GM21423 (cell line): ENCODE data around the gene VAPB.
A peak's percentile ranks its signal among the peaks of the same experiment; 100 is the strongest.

Experiments
- ATAC-seq: cut with Tn5 transposase; IDR thresholded peaks from one replicate; pipeline ENCODE4 v1.9.1; 2021; ENCODE audit warnings: mild to moderate bottlenecking, moderate library complexity; ENCODE audit not compliant: unreplicated experiment

Gene VAPB

GRCh38 chr20:58458342-58459057 lies 69.5 kb downstream of the VAPB start:
- ATAC-seq, result peak; percentile 97

DNA sequence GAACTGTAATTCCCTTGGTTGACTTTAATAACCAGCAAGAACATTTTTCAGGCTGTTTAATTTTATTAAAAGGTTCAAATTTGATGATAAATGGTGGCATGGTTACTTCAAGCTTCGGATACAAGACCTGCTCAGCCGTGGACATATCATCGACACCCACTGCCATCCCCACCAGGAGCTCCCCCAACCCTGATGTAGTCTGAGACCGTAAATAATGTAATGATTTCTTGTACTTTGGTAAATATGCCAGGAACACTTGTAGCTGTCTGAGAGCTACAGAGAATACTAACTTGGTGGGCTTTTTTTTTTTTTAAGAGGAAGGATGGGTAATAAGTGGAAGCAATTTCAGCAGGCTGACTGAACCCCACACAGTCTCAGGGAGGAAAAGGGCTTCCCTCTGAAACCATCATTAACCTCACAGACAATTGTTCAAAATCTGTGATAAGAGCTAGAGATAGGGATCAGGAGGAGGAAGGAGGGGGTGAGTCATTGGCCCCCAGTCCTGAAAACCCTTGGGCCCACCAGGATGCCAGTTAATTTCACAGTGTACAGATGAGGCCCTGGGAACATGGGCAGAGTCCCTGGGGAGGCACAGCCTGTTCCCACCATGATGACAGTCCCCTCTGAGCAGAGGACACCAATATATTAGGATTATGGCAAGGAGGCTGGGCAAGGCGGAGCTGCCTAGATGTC lies 70.2 kb downstream of the VAPB start:
- ATAC-seq, result peak; percentile 16

DNA sequence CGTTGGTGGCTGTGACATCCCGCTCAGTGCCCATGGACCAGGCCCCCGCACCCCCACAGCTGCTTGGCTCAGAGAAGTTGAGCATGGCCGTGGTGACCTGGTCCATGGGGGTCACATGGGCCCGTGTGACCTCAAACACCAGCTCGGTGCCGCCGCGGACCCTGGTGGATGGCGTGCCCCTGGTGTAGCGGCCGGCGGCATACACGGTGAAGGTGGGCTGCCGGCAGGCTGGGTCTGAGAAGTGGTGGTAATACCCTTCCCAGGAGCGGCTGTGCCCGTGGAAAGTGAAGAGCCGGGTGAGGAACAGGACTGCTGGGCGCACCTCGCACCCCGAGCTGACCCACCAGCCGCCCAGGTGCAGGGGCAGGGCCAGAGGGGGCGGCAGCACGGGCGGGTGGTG lies 72.1 kb downstream of the VAPB start:
- ATAC-seq, result no peak

DNA sequence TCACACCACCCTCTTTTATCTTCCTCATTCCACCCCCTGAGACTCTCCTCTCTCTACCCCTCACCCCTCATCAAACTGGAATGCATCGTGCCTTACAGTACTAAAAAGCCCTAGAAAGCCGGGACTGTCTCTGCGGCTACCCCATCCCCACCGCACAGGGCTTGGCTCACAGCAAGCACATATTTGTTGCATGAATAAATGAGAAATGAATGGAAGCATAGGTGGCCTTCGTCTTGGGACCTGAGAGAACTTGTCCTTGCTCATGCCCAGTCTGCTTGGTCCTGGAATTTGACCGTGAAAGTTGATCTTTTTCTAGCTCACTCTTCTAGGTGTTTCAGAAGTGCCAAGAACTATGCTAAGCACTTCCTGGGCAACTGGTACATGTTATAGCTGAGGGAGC lies 72.9 kb downstream of the VAPB start:
- ATAC-seq, result no peak

DNA sequence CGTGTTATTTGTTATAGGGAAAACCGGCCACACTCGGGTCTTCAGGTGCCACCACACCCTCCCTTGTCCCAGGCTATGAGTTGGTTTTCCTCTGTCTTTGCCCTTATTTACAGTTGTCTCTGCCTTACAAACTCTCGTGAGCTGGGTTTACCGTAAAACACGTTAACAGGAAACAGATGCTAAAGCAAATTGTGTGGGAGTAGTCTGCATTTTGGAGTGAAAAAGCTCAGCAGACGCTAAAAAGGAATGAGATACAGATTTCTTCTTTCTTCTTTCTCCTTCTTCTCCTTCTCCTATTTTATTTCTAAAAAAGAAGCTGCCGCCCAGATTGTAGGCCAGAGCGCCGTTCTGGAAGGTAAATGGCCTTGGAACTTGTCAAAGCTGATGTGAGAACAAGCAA lies 74.2 kb downstream of the VAPB start:
- no peak for ATAC-seq

DNA sequence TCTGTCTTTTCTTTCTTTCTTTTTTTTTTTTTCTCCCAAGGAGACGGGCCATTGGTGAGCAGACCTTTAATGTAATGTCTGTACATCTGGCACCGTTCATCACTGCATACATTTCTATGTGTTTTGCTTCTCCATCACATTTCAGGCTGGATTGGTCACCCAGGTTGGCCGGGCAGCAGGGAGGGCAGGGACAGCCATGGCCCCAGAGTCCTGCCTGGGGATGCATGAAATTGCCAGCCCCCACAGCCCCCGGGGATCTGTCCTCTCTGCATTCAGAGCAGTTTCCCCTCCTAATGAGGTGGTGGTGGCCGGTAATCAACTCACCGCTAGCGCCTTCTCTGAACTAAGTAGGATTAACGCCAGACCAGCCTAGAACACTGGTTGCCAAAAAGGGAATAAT lies 75.8 kb downstream of the VAPB start:
- no peak for ATAC-seq

- ATAC-seq, result no peak
These were observed 77.2 kb downstream of the VAPB start for GRCh38 chr20:58466095-58466708.

GRCh38 chr20:58466729-58467571 lies 77.9 kb downstream of the VAPB start:
- ATAC-seq, result no peak

- ATAC-seq, result no peak
These were observed 78.8 kb downstream of the VAPB start for GRCh38 chr20:58467572-58468527.

DNA sequence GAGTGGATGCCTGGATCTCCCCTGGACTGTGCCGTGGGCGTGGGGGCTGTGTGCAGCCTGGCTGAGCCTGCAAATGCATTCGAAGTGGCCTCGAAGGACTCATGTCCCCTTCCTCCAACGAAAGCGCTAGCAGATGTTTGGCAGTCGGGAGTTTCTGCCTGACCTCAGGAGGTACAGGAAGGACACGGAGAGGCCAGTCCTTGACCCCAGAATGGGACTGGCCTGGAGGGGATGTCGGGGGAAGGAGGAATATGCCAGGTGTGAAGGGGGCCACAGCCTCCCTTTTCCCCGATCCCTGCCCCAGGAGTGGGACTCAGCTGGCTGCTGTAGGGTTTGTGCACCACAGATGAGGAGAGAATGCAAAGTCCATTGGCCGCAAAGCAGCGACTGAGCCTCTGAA lies 80.6 kb downstream of the VAPB start:
- ATAC-seq, result no peak

DNA sequence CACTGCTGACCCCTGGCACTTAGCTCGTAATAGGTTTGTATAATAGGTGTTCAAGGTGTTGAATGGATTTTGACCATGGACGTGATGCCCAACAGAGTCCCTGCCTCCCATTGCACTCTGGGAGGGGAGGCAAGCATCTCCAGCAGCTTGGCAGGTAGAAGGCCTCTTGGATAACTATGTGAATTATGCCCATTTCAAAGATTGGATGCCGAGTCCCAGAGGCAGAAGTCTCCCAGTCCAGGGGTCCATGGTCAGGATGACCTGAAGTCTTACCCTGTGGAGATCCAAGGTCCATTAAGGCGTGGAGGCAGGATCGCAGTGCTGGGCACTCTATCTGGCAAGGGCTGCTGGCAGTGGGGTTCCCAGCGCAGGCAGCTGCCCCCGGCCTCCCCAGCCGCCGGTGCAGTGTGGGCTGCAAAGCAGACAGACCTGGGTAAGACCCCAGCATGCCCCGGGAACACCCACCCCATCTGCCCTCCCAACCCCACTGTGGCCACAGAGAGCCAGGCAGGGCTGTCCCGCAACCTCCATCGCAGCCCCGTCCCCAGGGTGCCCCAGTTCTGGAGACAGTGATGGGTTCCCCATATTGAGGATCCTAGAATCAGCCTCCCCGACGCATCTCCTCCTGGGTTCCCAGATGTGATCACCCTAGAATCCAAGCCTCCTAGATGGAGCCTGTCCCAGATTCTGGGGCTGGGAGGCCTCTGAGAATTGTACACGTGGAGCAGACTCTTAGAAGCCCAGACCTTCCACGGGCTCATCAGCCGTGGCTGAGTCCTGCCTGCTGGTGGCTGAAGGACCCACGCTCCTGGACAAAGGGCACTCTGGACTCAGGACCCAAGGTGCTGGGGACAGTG lies 81.5 kb downstream of the VAPB start:
- ATAC-seq, result no peak

- no peak for ATAC-seq
These were observed 82.5 kb downstream of the VAPB start for GRCh38 chr20:58471193-58472164.

DNA sequence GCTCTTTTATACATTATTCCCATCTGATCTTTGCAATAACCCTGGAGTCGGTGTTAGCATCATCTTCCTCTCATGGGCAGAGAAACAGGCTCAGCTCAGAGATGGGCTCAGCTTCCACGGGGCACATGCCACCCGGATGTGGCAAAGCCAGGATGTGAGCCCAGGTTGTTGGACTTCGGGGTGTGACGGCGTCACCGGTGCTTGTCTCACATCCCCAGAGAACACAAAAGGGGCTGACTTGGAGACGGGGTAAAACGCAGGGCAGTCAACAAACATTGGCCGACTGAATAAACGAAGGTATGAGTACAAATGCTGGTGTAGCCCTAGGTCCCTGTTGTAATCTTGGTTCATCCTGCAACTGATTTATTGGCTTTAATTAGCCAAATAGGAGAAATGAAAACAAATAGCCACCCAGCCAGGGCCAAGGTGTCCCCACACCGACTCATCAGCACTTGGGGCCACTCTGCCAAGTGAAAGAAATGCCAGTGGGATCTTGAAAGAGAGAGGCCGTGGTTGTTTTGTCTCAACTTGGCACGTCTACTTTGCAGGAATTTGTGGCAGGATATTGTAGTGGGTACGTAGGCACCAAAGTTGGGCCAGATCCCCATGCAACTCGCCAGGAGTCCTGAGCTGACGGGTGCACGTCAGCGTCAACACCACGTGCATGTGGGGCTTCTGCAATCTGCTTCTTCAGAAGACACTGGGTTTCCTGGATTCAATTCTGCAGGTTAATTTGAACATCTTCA lies 83.4 kb downstream of the VAPB start:
- ATAC-seq, result no peak

DNA sequence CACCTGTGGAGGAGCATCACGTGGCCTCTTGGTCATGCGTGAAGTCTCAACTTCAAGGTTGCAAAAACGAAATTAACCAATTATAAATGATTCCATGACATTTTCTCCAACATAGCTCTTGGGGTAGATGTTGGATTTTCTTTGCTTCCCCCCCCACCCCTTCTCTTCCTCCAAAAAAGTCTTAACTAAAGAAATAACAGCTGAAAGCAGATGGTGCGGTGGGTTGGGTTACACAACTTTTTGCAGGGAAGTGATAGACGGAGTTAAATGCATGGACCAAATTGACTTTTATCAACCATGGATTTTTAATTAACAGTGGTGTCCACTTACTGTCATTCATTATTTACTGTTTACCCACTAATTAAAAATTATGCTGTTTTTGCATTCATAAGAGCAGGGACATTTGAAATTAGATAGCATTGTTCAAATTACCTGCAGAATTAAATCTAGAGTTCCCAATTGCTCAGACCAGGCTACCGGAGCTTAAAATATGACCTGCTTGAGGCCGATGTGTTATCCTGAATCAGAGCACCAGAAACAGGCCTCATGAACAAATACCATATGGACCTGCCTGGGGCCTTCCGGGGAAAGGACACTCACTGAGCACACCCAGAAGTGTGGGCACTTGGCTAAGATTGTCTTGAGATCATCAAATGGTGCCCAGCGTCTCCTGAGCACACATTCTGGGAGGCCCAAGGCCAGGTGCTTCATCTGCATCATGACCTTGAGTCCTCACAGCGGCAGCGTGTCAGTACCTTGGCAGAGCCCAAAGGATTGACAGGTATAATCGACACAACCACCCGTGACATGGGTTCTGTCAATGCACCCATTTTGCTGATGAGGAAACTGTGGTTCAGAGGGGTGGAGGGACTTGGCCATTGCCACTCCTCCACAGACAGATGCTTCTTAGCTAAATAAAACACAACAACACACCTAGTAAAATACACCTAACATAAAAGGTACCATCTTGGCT lies 84.7 kb downstream of the VAPB start:
- no peak for ATAC-seq

GRCh38 chr20:58475466-58475865 lies 86.4 kb downstream of the VAPB start:
- ATAC-seq, result no peak

- no peak for ATAC-seq
These were observed 89.2 kb downstream of the VAPB start for GRCh38 chr20:58478141-58478805.
